Karpas-422 (cell line): ENCODE results near the gene ATG101. TPM values are rescaled to one million over a fixed set of nuclear protein-coding genes. Genes with fewer than 3 reads are reported as not detected.

Experiments used
- DNase-seq: peaks from one replicate; pipeline ENCODE4 v3.0.0-alpha.2; 2015
- H2AFZ ChIP-seq: fragments of 200-600 bp; sonication (generic); 2 replicates; pipeline ENCODE4 v1.6.1; 2014; ENCODE audit warnings: antibody characterized with exemption, low read length, mixed read lengths
- H3K27ac ChIP-seq: fragments of 200-600 bp; sonication (generic); 2 replicates; pipeline ENCODE4 v1.5.1; 2014; ENCODE audit warnings: mild to moderate bottlenecking, low read length, moderate library complexity
- H3K27me3 ChIP-seq: fragments of 200-600 bp; sonication (generic); 2 replicates; pipeline ENCODE4 v1.6.1; 2014; ENCODE audit warnings: low read length, mixed read lengths
- H3K36me3 ChIP-seq: fragments of 200-600 bp; sonication (generic); 2 replicates; pipeline ENCODE4 v1.6.1; 2014; ENCODE audit warnings: low read length, mixed read lengths; ENCODE audit not compliant: insufficient read depth
- H3K4me1 ChIP-seq: fragments of 200-600 bp; sonication (generic); 2 replicates; pipeline ENCODE4 v1.6.1; 2014; ENCODE audit warnings: mild to moderate bottlenecking, low read length, mixed read lengths
- H3K4me2 ChIP-seq: fragments of 200-600 bp; sonication (generic); 2 replicates; pipeline ENCODE4 v1.6.1; 2014; ENCODE audit warnings: low read length, low read depth, mild to moderate bottlenecking; ENCODE audit not compliant: poor library complexity, severe bottlenecking
- H3K4me3 ChIP-seq: fragments of 200-600 bp; sonication (generic); 2 replicates; pipeline ENCODE4 v1.5.1; 2014; ENCODE audit warnings: mild to moderate bottlenecking, antibody characterized with exemption, low read length, mixed read lengths
- H3K79me2 ChIP-seq: fragments of 200-600 bp; sonication (generic); 2 replicates; pipeline ENCODE4 v1.6.1; 2014; ENCODE audit warnings: mild to moderate bottlenecking, low read length, mixed read lengths
- H3K9ac ChIP-seq: fragments of 200-600 bp; sonication (generic); 2 replicates; pipeline ENCODE4 v1.6.0; 2014; ENCODE audit warnings: low read length
- H3K9me2 ChIP-seq: fragments of 200-600 bp; sonication (generic), shearing (Covaris generic); replicated peaks from 2 replicates; pipeline ENCODE4 v1.6.0; 2014; ENCODE audit warnings: mild to moderate bottlenecking, low read length, moderate library complexity; ENCODE audit not compliant: insufficient read depth
- H3K9me3 ChIP-seq: fragments of 300-700, 200-600 bp; sonication (generic); 2 replicates; pipeline ENCODE4 v1.6.1; 2014; ENCODE audit warnings: low read length, mixed read lengths
- H4K20me1 ChIP-seq: fragments of 200-600 bp; sonication (generic); 2 replicates; pipeline ENCODE4 v1.6.1; 2014; ENCODE audit warnings: mild to moderate bottlenecking, antibody characterized with exemption, low read length, low read depth; ENCODE audit not compliant: insufficient read depth
- total RNA-seq: library from RNA; depleted of rRNA; stranded (reverse); fragments of >200 nt; shearing (Covaris generic); gene quantifications from 2 replicates; pipeline ENCODE4 v1.2.3, GENCODE V29; 2014; ENCODE audit warnings: low replicate concordance

ATG101 gene
- total RNA-seq, 1 experiment from 2014 or later: 31.9 TPM

DNA sequence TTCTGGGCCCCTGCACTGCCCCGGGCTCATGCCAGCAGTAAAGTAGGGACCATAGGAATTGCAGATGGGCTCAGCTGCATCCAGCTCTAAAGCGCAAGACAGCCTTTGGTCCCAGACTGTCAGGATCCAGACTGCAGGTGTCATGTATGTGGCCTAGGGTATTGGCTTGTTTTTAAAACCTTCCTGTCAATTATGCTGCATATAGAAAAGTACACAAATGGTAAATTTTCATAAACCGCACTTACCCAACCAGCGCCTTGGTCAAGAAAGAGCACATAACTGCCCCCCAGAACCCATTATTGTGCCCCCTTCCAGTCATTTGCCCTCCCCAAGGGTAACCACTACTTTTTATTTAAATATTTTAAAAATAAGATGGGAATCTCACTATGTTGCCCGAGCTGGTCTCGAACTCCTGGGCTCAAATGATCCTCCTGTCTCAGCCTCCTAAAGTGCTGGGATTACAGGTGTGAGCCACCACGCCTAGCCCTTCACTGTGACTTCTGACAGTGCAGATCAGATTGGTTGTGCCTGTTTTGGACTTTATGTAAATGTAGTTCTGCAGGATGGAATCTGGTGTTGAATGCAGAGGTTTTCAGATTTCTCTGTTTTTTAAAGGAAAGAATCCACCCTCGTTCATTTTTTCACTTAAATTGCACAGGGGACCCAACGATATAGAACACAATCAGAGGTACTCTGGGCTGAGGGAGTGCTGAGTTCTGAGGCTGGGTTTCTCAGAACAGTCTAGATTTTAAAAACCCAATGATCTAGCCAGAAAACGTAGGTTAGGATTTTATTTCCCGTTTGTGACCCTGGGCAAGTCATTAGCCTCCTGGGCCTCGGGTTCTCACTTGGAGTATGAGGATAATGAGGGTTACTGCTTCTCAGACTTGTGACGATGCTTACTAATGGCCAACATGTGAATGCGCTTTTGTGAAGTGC, 11.9 kb upstream of the ATG101 start:
- H3K36me3 ChIP-seq: no peaks in the 10 kb centered on the region
- no peak overlapping the region for H3K27ac ChIP-seq
- no peaks in the 10 kb centered on the region for H3K9me3 ChIP-seq
- H3K9me2 ChIP-seq: no peaks in the 10 kb centered on the region
- no peak for DNase-seq
- H3K9ac ChIP-seq: no peak overlapping the region
- H3K27me3 ChIP-seq: no peaks in the 10 kb centered on the region
- H3K4me1 ChIP-seq: peaks cover 15% of the 10 kb centered on the region
- no peaks in the 10 kb centered on the region for H4K20me1 ChIP-seq
- no peak overlapping the region for H2AFZ ChIP-seq
- H3K4me3 ChIP-seq: no peak overlapping the region
- no peaks in the 10 kb centered on the region for H3K79me2 ChIP-seq
- no peak overlapping the region for H3K4me2 ChIP-seq

DNA sequence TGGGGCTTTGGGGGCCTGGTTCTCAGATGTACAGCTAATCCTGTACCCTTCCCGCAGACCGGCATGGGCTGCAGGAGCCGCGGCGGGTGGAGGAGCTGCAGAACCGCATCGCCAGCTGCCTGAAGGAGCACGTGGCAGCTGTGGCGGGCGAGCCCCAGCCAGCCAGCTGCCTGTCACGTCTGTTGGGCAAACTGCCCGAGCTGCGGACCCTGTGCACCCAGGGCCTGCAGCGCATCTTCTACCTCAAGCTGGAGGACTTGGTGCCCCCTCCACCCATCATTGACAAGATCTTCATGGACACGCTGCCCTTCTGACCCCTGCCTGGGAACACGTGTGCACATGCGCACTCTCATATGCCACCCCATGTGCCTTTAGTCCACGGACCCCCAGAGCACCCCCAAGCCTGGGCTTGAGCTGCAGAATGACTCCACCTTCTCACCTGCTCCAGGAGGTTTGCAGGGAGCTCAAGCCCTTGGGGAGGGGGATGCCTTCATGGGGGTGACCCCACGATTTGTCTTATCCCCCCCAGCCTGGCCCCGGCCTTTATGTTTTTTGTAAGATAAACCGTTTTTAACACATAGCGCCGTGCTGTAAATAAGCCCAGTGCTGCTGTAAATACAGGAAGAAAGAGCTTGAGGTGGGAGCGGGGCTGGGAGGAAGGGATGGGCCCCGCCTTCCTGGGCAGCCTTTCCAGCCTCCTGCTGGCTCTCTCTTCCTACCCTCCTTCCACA, 11.0 kb upstream of the ATG101 start:
- no peaks in the 10 kb centered on the region for H4K20me1 ChIP-seq
- no peaks in the 10 kb centered on the region for H3K9me3 ChIP-seq
- H3K27me3 ChIP-seq: no peaks in the 10 kb centered on the region
- no peak for DNase-seq
- H3K4me1 ChIP-seq: peaks cover 13% of the 10 kb centered on the region
- no peaks in the 10 kb centered on the region for H3K36me3 ChIP-seq
- no peak overlapping the region for H3K4me2 ChIP-seq
- H3K79me2 ChIP-seq: no peaks in the 10 kb centered on the region
- H3K27ac ChIP-seq: no peak overlapping the region
- H3K4me3 ChIP-seq: no peak overlapping the region
- H3K9me2 ChIP-seq: no peaks in the 10 kb centered on the region
- H2AFZ ChIP-seq: no peak overlapping the region
- no peak overlapping the region for H3K9ac ChIP-seq

DNA sequence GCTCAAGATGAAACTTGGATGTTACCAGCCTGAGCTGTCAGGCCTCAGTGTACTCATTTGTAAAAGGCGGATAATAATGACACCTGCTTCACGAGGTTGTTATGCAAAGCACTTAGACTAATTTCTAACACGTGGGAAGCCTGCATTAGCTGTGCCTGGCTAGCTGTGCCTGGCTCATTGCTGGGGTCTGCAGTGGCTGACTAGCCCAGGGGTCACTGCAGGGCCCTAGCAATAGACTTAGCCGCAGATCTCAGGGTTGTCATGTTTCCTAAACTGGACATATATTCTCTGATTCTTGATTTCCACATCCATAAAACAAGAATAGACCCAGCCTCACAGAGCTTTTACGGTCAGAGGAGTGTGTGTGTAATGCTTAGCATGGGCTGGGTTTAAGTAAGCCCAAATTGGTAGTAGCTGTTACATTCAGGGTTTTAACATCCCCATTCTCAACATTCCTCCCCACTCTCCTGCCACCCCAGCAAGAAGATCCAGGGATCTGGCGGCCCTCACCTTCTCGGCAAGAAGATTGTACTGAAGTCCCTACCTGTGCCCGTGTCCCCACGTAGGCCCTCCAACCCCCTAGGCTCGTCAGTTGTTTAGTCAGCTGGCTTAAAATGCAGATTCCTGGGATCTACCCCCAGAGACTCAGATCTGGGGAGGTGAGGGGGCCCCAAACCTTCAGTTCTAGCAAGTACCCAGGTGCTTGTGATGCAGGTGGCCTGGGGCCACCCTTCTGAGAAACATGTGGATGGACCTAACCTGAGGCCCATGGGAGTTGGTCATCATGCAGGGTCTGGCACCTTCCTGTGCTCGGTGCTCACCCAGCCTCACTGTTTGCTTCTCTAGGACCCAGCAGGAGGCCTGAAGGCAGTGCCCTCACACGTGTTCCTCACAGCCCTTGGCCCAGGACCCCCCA, 9.9 kb upstream of the ATG101 start:
- Histone ChIP-seq H3K4me3 (no peak overlapping the region), H3K4me2 (no peak overlapping the region), H3K9ac (no peak overlapping the region), H3K79me2 (no peaks in the 10 kb centered on the region), H3K9me2 (no peaks in the 10 kb centered on the region), H3K27ac (no peak overlapping the region), H3K27me3 (no peaks in the 10 kb centered on the region), H3K4me1 (peaks cover 13% of the 10 kb centered on the region), H4K20me1 (no peaks in the 10 kb centered on the region), H3K9me3 (no peaks in the 10 kb centered on the region), H2AFZ (no peak overlapping the region), H3K36me3 (no peaks in the 10 kb centered on the region)
- DNase-seq: no peak

- H3K9me3 ChIP-seq: no peaks in the 10 kb centered on the region
- no peaks in the 10 kb centered on the region for H3K9me2 ChIP-seq
- no peak overlapping the region for H2AFZ ChIP-seq
- no peaks in the 10 kb centered on the region for H3K36me3 ChIP-seq
- H4K20me1 ChIP-seq: no peaks in the 10 kb centered on the region
- no peaks in the 10 kb centered on the region for H3K27me3 ChIP-seq
- no peak for DNase-seq
- no peaks in the 10 kb centered on the region for H3K79me2 ChIP-seq
- no peak overlapping the region for H3K4me2 ChIP-seq
- no peak overlapping the region for H3K9ac ChIP-seq
- H3K4me3 ChIP-seq: no peak overlapping the region
- no peak overlapping the region for H3K27ac ChIP-seq
- H3K4me1 ChIP-seq: peaks cover 13% of the 10 kb centered on the region
Observed at GRCh38 chr12:52060498-52061177, 9.1 kb upstream of the ATG101 start.

GRCh38 chr12:52061470-52062166, 8.2 kb upstream of the ATG101 start:
- H3K4me1 ChIP-seq: peaks cover 13% of the 10 kb centered on the region
- DNase-seq: no peak
- no peak overlapping the region for H3K9ac ChIP-seq
- H3K79me2 ChIP-seq: no peaks in the 10 kb centered on the region
- H3K27me3 ChIP-seq: no peaks in the 10 kb centered on the region
- H3K9me2 ChIP-seq: no peaks in the 10 kb centered on the region
- H3K36me3 ChIP-seq: no peaks in the 10 kb centered on the region
- no peak overlapping the region for H3K27ac ChIP-seq
- H2AFZ ChIP-seq: no peak overlapping the region
- H3K4me3 ChIP-seq: no peak overlapping the region
- H4K20me1 ChIP-seq: no peaks in the 10 kb centered on the region
- no peaks in the 10 kb centered on the region for H3K9me3 ChIP-seq
- no peak overlapping the region for H3K4me2 ChIP-seq

DNA sequence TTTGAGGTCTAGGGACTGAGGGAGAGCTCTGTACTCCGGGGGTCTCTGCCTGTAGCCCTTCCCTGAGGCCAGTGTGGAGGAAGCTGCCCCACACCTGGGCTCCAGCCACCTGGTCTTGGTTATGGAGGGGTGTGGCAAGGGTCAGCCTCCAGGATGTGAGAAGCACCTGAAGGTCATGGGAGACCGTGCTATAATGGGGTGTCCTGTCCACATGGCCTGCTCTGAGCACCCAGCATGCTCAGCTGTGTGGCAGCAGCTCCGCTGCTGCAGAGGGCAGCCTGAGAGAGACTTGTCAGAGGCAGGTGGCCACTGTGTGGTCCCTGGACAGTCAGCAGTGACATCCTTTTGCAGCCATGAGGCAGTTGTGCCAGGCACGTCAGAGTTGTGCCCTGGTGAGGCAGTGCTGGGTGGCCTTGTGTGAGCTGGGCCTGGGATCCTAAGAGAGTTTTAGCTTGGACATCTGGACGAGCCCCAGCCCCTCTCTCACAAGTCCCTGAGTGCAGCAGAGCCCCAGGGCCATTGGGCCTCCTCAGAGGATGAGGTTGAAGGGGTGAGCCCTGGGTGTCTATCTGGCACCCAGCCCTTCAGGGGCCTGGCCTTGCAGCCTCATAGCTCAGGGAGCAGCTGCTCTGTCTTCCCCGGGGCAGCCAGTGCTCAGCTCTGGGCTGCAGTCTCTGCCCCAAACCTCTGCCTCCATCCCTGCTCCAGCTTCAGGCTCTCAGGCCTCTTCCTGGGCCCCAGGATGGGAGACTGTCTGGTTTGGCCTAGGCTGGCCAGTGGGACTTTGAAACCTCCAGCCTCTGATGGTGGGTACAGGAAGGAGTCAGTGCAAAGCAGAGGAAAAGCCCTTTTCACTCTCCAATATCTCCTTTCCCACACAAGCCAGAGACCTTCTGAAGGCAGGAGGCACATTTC, 7.4 kb upstream of the ATG101 start:
- Histone ChIP-seq H3K27ac (no peak overlapping the region), H3K4me1 (peaks cover 13% of the 10 kb centered on the region), H4K20me1 (no peaks in the 10 kb centered on the region), H3K36me3 (no peaks in the 10 kb centered on the region), H3K9me3 (no peaks in the 10 kb centered on the region), H3K27me3 (no peaks in the 10 kb centered on the region), H3K4me3 (no peak overlapping the region), H3K9ac (no peak overlapping the region), H3K79me2 (no peaks in the 10 kb centered on the region), H3K4me2 (no peak overlapping the region), H2AFZ (no peak overlapping the region), H3K9me2 (no peaks in the 10 kb centered on the region)
- no peak for DNase-seq
